ENCODE results near the gene ITIH4.

ITIH4 gene

GRCh38 chr3:52829906-52830463 lies 487 bp downstream of the ITIH4 start:
- no peak for DNase-seq

DNA sequence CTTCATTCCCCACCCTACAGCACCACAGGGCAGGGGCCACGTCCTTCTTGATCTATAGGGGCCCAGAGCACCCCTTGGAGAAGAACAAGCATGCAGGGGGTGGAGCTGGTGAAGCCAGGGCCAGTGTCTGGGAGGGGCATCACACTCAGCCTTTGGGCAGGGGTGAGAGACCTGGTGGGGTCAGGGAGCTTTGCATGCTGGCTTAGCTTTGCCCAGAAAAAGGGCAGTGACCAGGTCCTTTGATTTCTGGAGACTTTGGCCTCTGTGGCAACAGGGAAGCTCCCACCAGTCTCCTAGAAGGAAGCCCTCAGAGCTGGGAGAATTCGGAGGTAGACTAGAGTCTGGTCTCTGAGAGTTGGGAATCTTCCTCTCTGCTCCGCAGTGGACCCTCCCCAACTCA lies 990 bp downstream of the ITIH4 start:
- no peak for DNase-seq

DNA sequence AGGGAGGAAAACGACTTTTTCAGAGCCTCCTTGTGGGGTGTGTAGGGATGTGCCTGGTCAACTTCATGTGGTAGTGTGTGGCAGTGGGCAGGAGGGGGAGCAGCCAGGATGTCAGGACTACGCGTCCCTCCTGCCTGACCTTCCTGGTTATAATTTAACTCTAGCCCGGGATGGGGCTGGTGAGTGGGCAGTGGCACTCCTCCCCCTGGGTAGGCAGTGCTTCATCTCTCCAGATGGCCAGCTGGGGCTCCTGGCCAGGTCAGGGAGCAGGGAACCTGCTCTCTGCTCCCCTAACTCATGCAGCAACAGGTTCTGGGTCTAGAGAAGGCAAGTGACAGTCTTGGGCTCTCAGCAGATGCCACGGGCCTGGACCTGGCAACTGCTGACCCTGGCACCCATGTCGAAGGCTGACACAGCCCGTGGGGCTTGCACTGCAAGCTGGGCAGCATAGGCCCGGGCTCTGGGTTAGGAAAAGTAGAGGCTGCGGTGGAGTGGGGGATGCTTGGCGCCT lies 2.6 kb downstream of the ITIH4 start:
- no peak for DNase-seq

DNA sequence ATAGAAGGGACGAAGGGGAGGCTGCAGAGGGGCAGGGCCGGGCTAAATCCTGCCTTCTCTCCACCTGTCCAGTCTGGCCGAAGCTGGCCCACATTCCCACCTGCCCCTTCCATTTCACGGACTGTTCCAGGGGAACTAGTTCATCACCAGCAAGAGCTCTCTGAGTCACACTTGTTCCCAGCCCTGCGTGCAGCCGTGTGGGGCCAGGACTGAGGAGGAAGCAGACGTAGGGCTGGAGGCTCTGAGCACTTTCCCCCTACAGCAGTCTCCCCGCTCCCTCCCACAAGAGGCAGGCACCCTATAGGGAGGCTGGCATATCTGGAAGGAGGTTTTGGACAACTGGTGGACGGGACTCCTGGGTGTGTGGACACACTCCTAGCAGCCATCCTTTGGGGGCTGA lies 3.0 kb downstream of the ITIH4 start:
- DNase-seq: no peak

DNA sequence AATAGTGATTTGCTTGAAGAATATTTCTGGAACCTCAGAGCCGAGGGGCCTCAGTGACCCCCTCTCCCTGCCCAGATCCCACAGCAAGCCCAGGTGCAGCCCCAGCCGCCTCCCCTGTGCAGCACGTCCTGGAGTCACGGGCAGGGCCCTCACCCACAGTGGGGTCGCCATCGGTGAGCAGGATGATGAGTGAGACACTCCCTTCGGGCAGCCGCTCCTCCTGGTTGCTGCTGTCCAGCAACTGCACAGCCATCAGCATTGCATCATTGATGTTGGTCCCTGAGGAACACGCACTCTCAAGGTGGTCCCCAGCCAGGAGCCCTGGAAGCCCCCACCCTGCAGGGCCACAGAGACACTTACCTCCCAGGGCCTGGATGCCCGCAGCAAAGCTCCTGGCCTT lies 6.4 kb downstream of the ITIH4 start:
- DNase-seq: no peak

GRCh38 chr3:52822363-52822762 lies 8.1 kb downstream of the ITIH4 start:
- DNase-seq: no peak

- no peak for DNase-seq
Observed at GRCh38 chr3:52820736-52821135, 9.7 kb downstream of the ITIH4 start.

- DNase-seq: no peak
Observed at GRCh38 chr3:52819936-52820335, 10.5 kb downstream of the ITIH4 start.

GRCh38 chr3:52817860-52818259 lies 12.6 kb downstream of the ITIH4 start:
- no peak for DNase-seq

DNA sequence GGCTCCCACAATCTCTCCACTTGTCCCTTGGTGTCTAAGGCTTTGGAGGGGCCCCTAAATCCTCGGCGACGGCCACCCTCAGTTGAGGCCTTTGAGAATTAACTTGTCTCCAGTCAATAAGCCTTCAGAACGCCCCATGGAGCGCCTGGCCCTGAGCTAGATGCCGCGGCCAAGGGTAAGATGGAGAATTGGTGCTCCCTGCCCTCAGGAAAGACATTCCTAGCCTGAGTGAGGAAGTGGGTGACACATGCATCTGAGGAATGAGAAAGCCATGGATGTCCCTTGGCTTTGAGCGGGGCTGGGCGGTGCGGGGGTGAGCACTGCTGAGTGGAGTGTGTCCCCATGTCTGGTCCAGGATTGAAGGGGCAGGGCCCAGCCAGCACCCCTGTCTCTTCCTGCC lies 13.3 kb downstream of the ITIH4 start:
- no peak for DNase-seq

DNA sequence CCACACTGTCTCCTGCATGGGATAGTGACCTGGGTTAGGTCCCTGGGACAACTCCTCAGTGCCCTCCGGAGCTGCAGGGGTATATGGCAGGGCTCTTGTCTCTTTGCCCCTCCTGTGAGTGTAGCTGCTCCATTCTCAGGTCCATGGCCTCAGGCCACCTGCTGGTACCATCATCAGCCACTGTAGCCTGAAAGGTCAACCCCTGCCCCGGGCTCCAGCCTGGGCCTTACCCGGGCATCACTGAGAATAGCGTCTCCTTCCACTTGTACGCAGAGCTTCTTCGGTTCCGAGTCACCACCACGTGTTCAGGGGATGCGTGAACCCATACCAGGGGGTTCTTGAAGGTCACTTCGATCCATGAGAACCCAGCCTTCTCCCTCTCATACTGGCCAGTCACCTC lies 13.8 kb downstream of the ITIH4 start:
- no peak for DNase-seq

DNA sequence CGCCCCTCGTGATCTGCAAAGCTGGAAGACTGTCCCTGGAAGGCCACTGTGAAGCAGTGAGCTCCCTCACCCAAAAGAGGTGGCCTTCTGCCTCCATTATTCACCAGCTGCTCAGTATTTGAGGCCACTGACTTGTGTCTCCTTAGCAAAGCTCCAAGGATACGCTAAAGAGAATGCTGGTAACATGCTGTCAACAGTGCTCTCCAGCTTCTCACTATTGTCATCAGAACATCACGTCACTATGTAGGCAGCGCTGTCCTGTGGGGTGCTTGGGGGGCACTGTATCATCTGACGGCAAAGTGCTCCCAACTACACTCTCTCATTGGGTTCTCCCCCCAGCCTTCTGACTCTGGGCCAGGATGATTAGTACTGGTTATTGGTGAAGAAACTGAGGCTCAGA lies 14.3 kb downstream of the ITIH4 start:
- DNase-seq: no peak

DNA sequence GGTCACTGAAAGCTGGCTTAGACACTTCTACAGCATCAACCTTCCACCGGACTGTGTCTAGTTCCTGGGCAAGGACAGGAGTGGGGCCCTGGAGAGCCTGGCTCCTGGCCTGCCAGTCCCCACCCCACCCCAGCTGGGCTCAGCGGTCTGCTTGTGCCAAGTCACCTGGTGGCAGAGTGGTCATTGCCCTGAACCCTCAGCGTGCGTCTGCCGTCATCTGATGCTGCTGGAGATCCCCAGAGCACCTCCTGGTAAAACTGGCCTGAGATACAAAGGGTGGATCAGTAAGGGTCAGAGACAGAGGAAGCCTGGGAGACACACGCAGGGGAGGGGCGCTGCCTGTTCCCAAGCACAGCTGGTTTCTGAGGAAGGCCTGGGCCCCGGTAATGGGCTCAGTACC lies 16.7 kb downstream of the ITIH4 start:
- no peak for DNase-seq

DNA sequence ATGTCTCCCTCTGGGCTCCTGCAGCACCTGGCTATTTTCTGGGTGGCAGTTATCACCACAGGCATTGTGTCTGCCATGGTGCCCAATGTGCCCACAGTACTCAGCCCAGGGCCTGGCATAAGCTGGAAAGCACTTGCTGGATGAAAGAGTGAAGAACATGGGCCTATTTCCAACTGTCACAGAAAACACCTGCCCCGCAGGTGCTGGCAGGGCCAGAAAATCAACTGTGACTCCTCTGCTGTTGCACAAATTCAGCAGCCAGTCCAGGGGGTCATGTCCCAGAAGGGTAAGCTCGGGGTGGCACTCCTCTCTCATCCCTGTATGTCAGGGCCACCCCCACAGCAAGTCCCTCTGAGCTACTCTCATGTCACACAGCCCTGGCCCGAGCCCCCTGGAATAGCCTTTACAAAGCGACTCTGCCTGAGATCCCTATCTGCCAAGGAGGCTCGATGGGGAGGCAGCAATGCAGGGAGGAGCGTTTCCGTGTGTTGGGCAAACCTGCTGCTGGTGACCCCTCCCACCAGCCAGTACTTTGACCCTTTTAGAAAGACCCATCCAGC lies 18.9 kb downstream of the ITIH4 start:
- DNase-seq: no peak

DNA sequence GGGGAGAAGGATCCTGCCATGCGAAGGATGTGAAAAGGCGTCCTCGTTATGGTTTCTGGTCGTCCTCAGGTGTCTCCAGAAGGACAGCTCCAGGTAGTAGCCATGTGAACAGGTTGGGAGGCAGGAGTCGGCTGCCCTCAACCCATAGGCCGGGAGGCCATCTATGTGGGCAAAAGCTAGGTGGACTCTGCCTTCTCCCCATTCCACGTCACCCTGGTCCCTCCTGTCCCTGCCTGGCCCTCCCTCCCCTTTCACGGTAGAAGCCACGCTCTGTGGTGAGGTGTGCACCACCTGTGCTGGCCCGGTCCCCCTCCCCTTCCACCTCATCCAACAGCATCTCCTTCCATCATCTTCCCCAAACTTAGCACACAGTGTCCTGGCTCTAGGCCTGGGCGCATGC lies 19.5 kb downstream of the ITIH4 start:
- no peak for DNase-seq

DNA sequence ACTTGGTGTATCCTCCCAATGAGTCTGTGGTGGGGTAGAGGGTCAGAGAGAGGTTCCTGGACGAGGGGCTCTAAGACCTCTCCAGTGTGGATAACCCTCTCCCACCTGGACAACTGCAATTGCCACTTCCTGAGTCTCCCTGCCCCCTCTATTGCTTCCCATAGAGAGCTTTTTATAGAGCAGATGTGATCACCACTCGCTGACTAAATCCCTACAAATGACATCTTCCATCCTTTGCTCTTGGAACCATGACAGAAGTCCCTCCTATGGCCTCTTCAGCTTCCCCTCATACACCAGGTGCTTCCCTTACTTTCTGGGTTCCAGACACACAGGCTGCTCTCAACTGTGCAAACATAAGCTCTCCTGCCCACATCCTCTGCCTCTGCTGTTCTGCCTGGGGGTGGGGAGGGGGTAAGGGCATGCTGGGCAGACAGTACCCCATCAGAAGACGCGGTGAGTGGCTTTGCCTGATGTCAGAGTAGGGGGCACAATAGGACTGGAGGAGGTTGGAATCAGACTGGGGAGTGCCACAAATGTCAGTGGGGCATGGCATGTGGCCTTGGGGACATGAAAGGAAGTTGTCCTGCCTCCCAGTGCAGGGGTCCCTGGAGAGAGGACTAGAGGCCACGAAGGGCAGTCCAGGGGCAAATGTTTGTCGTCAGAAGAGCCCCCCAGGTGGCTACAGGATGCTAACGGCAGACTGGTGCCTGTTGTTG lies 20.7 kb downstream of the ITIH4 start:
- DNase-seq: no peak

- DNase-seq: no peak
Observed at GRCh38 chr3:52809149-52809548, 21.3 kb downstream of the ITIH4 start.

GRCh38 chr3:52805270-52806039 lies 25.0 kb downstream of the ITIH4 start:
- no peak for DNase-seq

DNA sequence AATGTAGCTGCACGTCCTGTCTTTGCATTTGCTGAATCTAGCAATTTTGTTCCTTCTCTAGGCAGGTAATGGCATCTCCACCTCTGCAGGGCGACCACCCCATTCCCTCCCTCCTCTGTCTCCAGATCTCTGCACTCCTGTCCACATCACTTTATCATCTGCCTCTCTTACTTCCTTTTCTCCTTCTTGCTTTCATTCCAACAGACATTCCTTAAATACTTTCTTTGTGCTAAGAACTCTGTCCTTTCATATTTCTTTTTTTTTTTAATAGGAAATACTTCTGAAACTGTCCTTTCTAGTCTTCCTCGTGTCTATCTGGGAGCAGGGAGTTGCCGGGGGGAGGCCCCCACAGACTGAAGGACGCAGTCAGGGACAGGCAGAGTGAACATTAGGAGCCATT lies 28.6 kb downstream of the ITIH4 start:
- DNase-seq: no peak

DNA sequence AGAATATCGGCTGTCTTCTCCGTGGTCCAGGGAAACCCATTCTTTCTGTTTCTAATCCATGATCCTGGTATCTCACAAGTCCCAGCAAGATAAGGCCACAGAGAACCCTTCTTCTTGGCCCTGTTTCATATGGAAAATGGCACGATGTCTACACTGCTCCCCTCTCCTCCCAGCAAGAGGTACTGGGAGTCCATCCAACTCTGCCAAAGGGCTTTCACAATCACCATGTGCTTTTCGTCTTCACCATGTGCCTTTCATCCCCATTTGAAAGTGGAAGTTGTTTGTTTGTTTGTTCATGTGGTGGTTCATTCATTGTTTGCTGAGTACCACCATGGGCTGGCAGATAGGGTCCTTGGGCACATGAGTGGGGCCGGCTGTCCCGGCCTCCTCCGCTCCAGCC lies 30.4 kb downstream of the ITIH4 start:
- DNase-seq: no peak

DNA sequence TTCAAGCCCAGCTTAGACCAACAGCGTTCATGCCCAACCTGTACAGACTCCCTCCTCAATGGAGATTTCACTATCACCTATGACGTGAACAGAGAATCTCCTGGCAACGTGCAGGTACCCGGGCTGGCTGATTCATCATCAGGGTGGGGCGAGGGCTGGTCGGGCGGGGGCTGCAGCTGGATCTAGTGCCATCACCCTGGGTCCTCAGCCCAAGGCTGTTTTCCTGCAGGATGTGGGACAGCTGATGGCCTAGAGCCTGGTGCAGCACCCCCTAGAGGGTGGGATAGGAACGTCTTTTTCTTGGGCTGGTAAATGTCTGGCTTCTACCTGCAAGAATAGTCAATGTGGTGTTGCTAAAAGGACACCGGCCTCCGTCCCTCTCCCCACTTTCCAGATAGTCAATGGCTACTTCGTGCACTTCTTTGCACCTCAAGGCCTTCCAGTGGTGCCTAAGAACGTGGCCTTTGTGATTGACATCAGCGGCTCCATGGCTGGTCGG lies 31.4 kb downstream of the ITIH4 start:
- no peak for DNase-seq

- DNase-seq: no peak
Observed at GRCh38 chr3:52798376-52798977, 32.0 kb downstream of the ITIH4 start.

GRCh38 chr3:52796411-52796810 lies 34.1 kb downstream of the ITIH4 start:
- DNase-seq: no peak
